Measurements from ENCODE around the gene WDFY2.
"Not testable (repeated sequence)": the region's sequence is repeated elsewhere in the genome, so short reads cannot be mapped to it uniquely, and the experiment has no call there.

Gene WDFY2

DNA sequence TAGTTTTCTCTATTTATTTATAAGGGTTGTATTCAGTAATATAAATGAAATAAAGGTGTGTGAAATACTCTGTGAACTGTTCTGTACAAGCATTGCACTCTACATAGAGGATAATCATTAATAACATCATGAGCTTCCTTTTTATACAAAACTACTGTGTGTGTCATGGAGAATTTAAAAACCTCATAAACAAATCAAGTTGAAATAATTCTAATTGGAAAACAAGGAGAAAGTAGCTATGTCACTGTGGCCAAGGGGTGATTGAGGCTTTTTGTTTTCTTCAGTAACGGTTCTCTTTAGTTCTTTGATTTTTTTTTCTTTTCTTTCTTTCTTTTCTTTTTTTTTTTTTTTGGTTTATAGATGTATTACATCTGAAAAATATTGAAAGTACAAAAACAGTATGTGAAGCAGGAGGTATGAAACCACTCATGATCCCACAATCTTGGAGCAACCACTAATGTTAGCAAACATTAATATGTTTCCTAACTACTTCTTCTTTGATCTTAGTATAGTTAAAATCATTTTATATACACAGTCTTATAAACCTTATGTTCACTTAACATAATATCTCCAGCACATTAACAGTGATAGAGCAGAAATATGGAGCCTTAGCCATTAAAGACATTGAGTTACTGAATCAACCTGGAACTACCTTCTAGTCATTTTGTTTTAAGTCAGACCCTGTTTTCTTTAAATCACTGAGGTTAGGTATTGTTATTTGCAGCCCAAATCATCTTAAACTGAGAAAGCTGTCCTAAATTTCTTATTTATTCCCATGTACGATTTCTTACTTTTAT is 45.4 kb downstream of the WDFY2 start:
- Histone ChIP-seq H3K27me3 (ENCODE audit: control insufficient read depth, insufficient read depth, low read length) (no peaks in the 10 kb centered on the region), H3K9ac (ENCODE audit: low read length) (no peak overlapping the region), H3K4me3 (ENCODE audit: low read length) (no peak overlapping the region), H3K36me3 (ENCODE audit: control insufficient read depth, insufficient read depth, low read length) (no peaks in the 10 kb centered on the region), H3K4me1 (ENCODE audit: control insufficient read depth, insufficient read depth, low read length) (peaks cover 8% of the 10 kb centered on the region), H3K27ac (ENCODE audit: low read depth, low read length) (no peak overlapping the region)

DNA sequence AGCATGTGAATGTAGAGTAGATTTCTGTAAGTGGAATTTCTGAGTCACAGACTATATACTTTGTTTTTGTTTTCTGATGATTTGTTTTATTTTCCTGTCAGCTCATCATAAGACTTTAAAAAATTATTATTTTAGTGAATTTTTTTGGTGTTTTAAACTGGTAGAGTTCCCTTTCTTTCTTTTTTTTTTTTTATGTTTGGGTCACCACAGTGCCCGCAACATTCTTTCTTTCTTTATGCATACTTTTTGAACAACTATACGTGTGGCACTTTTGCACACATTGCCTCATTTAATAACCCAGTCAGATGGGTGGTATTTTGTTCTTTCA is 46.0 kb downstream of the WDFY2 start:
- Histone ChIP-seq H3K27ac (ENCODE audit: low read depth, low read length) (no peak overlapping the region), H3K36me3 (ENCODE audit: control insufficient read depth, insufficient read depth, low read length) (no peaks in the 10 kb centered on the region), H3K9ac (ENCODE audit: low read length) (no peak overlapping the region), H3K4me1 (ENCODE audit: control insufficient read depth, insufficient read depth, low read length) (peaks cover 8% of the 10 kb centered on the region), H3K4me3 (ENCODE audit: low read length) (no peak overlapping the region), H3K27me3 (ENCODE audit: control insufficient read depth, insufficient read depth, low read length) (no peaks in the 10 kb centered on the region)

DNA sequence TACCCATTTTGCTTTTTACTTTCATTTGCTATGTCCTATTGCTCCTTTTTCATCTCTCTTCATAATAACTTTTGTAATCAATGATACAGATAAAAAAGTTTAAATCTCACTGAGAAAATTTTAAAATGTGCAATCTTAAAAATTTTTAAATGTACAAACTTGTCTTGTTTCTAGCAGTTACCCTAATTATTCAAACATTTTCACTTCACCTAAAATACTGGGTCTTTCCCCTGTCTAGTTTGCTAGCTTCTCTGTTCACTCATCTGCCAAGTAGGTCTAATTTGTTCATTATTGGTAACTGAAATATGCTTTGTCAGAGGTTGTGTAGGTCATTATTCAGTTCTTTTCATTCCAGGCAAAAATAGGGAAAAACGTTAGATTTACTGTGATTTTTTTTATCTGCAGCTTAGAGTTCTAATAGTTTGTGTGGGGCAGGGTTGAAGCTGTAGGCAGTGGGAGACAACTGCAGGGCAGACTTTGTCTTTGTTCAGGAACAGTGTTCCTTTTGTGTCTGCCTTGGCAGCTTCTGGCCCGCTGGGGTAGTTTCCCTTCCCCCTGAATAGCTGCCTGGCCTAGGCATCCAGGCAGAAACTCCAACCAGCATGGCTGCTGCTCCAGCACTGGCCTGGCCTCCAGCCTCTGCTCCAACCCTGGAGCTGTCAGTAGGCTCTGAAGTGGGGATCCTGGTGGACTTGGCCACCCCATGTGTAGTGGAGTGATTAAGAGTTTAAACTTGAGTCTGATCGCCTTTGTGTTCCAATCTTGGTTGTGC is 48.5 kb downstream of the WDFY2 start:
- Histone ChIP-seq H3K27me3 (ENCODE audit: control insufficient read depth, insufficient read depth, low read length) (no peaks in the 10 kb centered on the region), H3K27ac (ENCODE audit: low read depth, low read length) (no peak overlapping the region), H3K4me3 (ENCODE audit: low read length) (no peak overlapping the region), H3K4me1 (ENCODE audit: control insufficient read depth, insufficient read depth, low read length) (no peaks in the 10 kb centered on the region), H3K9ac (ENCODE audit: low read length) (no peak overlapping the region), H3K36me3 (ENCODE audit: control insufficient read depth, insufficient read depth, low read length) (no peaks in the 10 kb centered on the region)

DNA sequence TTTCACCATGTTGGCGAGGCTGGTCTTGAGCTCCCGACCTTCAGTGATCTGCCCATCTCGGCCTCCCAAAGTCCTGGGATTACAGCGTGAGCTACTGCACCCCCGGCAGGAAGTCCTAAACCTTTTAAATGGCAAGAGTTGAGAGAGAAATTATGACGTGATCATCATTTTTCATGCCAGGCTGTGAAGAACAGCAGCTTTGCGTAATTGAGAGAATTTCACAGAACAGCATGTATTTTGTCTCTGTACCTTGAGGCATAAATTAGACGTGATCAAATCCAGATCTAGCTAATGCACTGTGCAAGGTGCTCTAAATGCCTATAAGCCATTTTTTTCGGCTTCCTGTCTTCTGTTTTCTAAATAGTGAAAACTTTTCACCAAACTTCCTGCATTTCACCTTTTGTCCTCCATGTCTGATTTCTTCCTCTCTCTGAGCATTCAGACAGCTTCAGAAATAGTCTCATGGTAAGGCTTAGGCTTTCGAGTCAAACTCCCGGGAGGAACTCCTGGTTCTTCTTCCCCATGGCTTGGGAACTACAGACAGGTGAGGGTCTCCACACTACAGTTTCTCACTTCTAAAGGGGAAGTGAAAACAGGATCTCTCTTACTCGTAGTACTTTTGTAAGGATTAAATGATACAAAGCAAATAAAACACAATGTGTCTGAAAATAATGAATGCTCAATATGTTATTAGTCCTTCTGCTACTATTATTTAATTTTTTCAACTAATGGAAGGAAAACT is 51.0 kb downstream of the WDFY2 start:
- no peak overlapping the region for H3K27ac ChIP-seq (ENCODE audit: low read depth, low read length)
- no peak overlapping the region for H3K4me3 ChIP-seq (ENCODE audit: low read length)
- no peaks in the 10 kb centered on the region for H3K36me3 ChIP-seq (ENCODE audit: control insufficient read depth, insufficient read depth, low read length)
- H3K4me1 ChIP-seq (ENCODE audit: control insufficient read depth, insufficient read depth, low read length), result no peaks in the 10 kb centered on the region
- H3K9ac ChIP-seq (ENCODE audit: low read length), result no peak overlapping the region
- H3K27me3 ChIP-seq (ENCODE audit: control insufficient read depth, insufficient read depth, low read length), result no peaks in the 10 kb centered on the region

DNA sequence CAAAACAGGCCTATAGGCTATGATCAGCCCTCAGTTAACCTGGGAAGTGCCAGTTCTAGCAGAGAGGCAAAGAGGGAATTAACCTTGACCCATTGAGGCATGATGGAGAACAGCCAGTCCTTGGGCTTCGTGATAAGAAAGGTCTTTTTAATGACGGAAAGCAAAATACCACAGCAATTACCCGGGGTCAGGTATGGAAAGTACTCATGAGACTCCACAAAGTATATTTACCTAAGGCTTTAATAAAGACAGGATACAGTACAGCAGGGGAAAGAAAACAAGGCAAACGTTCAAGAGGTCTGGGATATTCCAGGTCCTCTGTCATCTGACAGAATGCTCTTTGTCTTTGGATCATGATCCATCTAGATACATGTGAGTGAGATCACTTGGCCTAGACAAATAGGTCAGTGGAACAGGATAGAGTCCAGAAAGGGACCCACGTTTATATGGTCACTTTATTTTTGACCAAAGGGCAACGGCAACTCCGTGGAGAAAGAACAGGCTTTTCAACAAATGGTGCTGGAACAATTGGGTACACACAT is 52.2 kb downstream of the WDFY2 start:
- Histone ChIP-seq H3K9ac (ENCODE audit: low read length) (no peak overlapping the region), H3K36me3 (ENCODE audit: control insufficient read depth, insufficient read depth, low read length) (no peaks in the 10 kb centered on the region), H3K27me3 (ENCODE audit: control insufficient read depth, insufficient read depth, low read length) (no peaks in the 10 kb centered on the region), H3K4me1 (ENCODE audit: control insufficient read depth, insufficient read depth, low read length) (no peaks in the 10 kb centered on the region), H3K4me3 (ENCODE audit: low read length) (no peak overlapping the region), H3K27ac (ENCODE audit: low read depth, low read length) (no peak overlapping the region)

DNA sequence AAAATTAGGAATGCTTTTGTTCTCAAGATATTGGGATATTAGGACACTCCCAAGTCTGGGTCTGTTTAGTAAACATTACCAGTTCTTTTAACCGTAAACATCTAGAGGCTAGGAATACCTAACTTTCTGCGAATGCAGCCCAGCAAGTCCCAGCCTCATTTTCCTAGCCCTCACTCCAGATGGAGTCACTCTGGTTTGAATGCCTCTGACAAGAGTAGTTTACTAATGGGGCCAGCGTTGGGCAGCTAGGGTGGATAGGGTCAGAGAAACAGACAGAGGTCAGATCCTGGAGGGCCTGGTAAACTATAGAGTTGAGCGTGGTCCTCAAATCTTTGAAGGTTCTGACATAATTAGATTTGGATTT is 53.6 kb downstream of the WDFY2 start:
- H3K27me3 ChIP-seq (ENCODE audit: control insufficient read depth, insufficient read depth, low read length), result no peaks in the 10 kb centered on the region
- no peak overlapping the region for H3K27ac ChIP-seq (ENCODE audit: low read depth, low read length)
- no peak overlapping the region for H3K4me3 ChIP-seq (ENCODE audit: low read length)
- H3K9ac ChIP-seq (ENCODE audit: low read length), result no peak overlapping the region
- no peaks in the 10 kb centered on the region for H3K4me1 ChIP-seq (ENCODE audit: control insufficient read depth, insufficient read depth, low read length)
- H3K36me3 ChIP-seq (ENCODE audit: control insufficient read depth, insufficient read depth, low read length), result no peaks in the 10 kb centered on the region

DNA sequence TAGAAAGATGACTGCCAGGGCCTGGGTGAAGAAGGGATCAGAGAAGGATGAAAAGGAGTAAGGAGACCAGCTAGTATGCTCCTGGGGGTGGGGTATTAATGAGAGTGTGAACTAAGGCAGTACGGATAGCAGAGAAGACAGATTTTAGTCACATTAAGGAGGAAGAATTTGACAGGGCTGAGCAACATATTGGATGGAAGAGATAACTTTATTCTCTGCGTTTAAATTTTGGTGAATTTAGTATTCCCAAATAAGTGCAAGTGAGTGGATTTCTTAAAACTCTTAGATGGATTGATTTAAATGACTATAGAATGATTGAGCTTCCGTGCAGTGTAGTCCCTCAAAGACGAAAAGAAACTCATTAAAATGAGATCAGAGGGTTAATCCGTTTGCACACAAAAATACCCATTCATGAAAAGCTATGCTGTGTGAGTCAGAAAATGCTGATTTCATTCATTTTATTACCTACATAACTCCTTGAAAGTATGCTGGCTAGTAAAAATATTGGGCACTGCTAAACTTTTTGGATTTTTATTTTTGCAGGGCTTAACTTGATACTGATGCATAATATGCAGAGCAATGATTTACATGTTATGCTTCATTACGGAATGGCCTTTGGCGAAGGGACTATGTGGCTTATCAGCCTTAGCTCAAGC is 54.1 kb downstream of the WDFY2 start:
- Histone ChIP-seq H3K4me3 (ENCODE audit: low read length) (no peak overlapping the region), H3K4me1 (ENCODE audit: control insufficient read depth, insufficient read depth, low read length) (no peaks in the 10 kb centered on the region), H3K9ac (ENCODE audit: low read length) (no peak overlapping the region)

DNA sequence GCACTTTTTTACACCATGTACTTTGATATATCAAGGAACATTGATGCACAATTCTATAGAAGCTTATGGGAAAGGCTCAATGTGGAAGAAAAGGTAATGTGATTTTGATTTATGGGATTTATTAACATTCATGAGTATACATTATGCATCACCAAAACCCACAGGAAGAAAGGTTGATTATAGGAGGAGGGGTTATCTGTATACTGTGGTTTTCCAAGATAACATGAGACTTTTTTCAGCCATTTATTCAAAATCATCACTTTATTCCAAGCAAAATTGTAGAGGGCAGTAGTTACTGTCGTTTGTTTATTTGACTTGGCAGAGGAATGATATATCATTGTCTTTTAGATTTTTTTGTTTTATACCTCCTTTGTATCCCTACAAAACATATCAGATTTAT is 54.9 kb downstream of the WDFY2 start:
- no peak overlapping the region for H3K9ac ChIP-seq (ENCODE audit: low read length)
- no peak overlapping the region for H3K4me3 ChIP-seq (ENCODE audit: low read length)
- H3K27ac ChIP-seq (ENCODE audit: low read depth, low read length), result no peak overlapping the region
- no peaks in the 10 kb centered on the region for H3K27me3 ChIP-seq (ENCODE audit: control insufficient read depth, insufficient read depth, low read length)
- H3K36me3 ChIP-seq (ENCODE audit: control insufficient read depth, insufficient read depth, low read length), result no peaks in the 10 kb centered on the region
- H3K4me1 ChIP-seq (ENCODE audit: control insufficient read depth, insufficient read depth, low read length), result no peaks in the 10 kb centered on the region

More for the DNA sequence above, 54.1 kb downstream of the WDFY2 start:
- no peak overlapping the region for H3K27ac ChIP-seq (ENCODE audit: low read depth, low read length)
- no peaks in the 10 kb centered on the region for H3K36me3 ChIP-seq (ENCODE audit: control insufficient read depth, insufficient read depth, low read length)
- no peaks in the 10 kb centered on the region for H3K27me3 ChIP-seq (ENCODE audit: control insufficient read depth, insufficient read depth, low read length)

DNA sequence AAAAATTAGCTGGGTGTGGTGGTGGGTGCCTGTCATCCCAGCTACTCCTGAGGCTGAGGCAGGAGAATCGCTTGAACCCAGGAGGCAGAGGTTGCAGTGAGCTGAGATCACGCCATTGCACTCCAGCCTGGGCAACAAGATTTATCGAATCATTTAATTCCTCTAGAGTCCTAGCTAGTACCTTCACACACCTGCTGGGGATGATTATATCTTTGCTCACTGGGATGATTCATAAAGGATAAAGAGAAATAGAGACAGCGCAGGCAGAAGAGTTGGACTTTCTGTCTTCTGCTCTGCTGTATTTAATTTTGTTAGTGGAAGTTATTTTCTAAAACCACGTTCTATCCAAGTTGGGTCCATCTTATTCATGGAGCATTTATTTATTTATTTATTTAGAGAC is 56.4 kb downstream of the WDFY2 start:
- not testable (repeated sequence) for H3K4me1 ChIP-seq (ENCODE audit: control insufficient read depth, insufficient read depth, low read length); H3K27ac ChIP-seq (ENCODE audit: low read depth, low read length); H3K9ac ChIP-seq (ENCODE audit: low read length); H3K4me3 ChIP-seq (ENCODE audit: low read length); H3K27me3 ChIP-seq (ENCODE audit: control insufficient read depth, insufficient read depth, low read length); H3K36me3 ChIP-seq (ENCODE audit: control insufficient read depth, insufficient read depth, low read length)

DNA sequence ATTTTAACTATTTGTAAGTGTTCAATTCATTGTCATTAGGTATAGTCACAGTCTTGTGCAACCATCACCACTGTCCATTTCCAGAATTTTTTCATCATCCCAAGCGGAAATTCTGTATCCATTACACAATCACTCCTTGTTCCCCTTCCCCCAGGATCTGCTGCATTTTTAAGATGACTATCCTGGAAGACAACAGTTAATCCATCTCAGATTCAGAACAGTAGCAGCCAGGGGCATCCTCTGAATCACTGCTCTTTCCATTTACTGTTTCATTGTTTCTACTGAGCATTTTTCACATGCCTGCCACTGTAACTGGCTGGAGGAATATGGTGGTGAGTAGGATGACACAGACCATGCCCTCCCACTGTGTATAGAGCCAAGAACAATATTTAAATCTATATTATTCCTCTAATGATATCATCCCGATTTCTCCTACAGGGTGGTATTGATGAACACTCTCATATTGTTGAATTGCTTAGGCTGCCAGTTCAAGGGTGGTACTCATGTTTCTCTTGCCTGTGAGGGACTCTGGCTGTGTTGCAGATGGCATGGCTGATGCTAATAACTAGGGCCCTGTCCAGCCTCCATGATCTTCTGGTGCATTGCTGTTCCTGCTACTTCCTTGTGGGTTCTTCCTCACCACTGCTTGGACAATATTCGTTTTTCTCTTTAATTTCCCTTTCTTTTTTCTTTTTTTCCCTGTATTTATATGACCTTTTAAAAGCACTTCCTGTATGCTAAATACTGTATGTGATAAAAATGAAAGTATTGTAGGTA is 59.0 kb downstream of the WDFY2 start:
- Histone ChIP-seq H3K4me3 (ENCODE audit: low read length) (no peak overlapping the region), H3K27ac (ENCODE audit: low read depth, low read length) (no peak overlapping the region), H3K9ac (ENCODE audit: low read length) (no peak overlapping the region), H3K27me3 (ENCODE audit: control insufficient read depth, insufficient read depth, low read length) (no peaks in the 10 kb centered on the region), H3K4me1 (ENCODE audit: control insufficient read depth, insufficient read depth, low read length) (no peaks in the 10 kb centered on the region), H3K36me3 (ENCODE audit: control insufficient read depth, insufficient read depth, low read length) (no peaks in the 10 kb centered on the region)

DNA sequence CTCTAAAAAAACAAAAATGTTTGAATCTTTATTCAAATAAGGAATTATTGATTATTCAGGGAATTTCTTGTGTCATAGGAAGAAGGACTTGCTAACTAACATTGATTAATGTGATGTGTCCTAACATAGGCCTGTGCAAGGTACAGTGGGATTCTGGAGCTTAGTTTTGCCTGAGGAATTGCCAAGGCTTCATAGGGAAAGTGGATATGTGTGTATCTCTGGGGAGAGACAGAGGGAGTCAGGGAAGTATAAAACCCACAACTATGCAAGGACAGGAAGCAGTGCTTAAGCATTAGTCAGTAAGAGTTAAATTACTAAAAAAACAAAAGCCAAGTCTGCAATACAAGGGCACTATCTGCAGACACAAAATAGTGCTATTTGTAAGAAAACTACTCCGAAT is 59.6 kb downstream of the WDFY2 start:
- Histone ChIP-seq H3K27ac (ENCODE audit: low read depth, low read length) (no peak overlapping the region), H3K4me1 (ENCODE audit: control insufficient read depth, insufficient read depth, low read length) (no peaks in the 10 kb centered on the region), H3K36me3 (ENCODE audit: control insufficient read depth, insufficient read depth, low read length) (no peaks in the 10 kb centered on the region), H3K4me3 (ENCODE audit: low read length) (no peak overlapping the region), H3K9ac (ENCODE audit: low read length) (no peak overlapping the region), H3K27me3 (ENCODE audit: control insufficient read depth, insufficient read depth, low read length) (no peaks in the 10 kb centered on the region)
